NCI-H2196 treated with DMSO at 0.1 percent for 48 hours (cell line): ENCODE measurements around the gene CCL11.
"Not testable (repeated sequence)": the region's sequence is repeated elsewhere in the genome, so short reads cannot be mapped to it uniquely, and the experiment has no call there.

Experiments used
- DNase-seq: peaks from one replicate; lab custom pipeline; 2025; ENCODE audit not compliant: unreplicated experiment; lab: John Stamatoyannopoulos, UW

Gene CCL11

GRCh38 chr17:34306466-34306865 lies 20.9 kb downstream of the CCL11 start:
- no peak for DNase-seq

GRCh38 chr17:34307110-34307509 lies 21.6 kb downstream of the CCL11 start:
- no peak for DNase-seq

- no peak for DNase-seq
These were observed 22.8 kb downstream of the CCL11 start for GRCh38 chr17:34308371-34308770.

GRCh38 chr17:34311291-34311690 lies 25.7 kb downstream of the CCL11 start:
- DNase-seq, result no peak

- DNase-seq, result no peak
These were observed 26.5 kb downstream of the CCL11 start for GRCh38 chr17:34312080-34312479.

- DNase-seq, result no peak
These were observed 27.6 kb downstream of the CCL11 start for GRCh38 chr17:34313164-34313563.

GRCh38 chr17:34314279-34314678 lies 28.7 kb downstream of the CCL11 start:
- DNase-seq, result no peak

GRCh38 chr17:34318474-34318873 lies 32.9 kb downstream of the CCL11 start:
- no peak for DNase-seq

GRCh38 chr17:34319039-34319483 lies 33.5 kb downstream of the CCL11 start, which contains the start of gene CCL8:
Gene CCL8, plus strand, starts transcription at chr17:34319435. Its CDS starts 67 bp downstream, at chr17:34319502.
- DNase-seq, result no peak

GRCh38 chr17:34321964-34322363 lies 36.4 kb downstream of the CCL11 start:
- DNase-seq, result no peak

GRCh38 chr17:34327580-34327979 lies 42.0 kb downstream of the CCL11 start:
- DNase-seq, result not testable (repeated sequence)

GRCh38 chr17:34337701-34338100 lies 52.2 kb downstream of the CCL11 start:
- no peak for DNase-seq
